UCSD-AML1 (cell line): ENCODE data around the gene VPS13D.
"Not testable (repeated sequence)": the region's sequence is repeated elsewhere in the genome, so short reads cannot be mapped to it uniquely, and the experiment has no call there.

Experiments used
- DNase-seq: peaks from one replicate; lab custom pipeline; 2025; ENCODE audit not compliant: unreplicated experiment; lab: John Stamatoyannopoulos, UW

The VPS13D gene

DNA sequence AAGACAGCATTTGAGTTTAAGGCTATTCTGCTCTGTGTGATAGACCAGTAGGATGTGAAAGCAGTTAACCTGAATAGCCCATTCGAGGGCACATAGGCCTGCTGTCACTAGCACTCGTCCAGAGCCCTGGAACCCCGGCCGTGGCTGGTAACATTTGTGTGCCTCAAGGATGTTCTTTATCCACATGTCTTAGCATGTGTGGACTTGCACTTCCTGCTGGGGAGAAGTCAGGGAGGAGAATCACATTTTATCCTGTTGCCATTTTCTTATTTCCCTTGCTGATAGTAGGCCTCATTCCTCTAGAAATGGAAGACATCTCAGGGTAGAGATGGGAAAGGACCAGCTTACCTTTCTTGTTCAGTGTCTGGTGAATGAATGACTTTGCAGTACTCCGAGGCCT, 54.7 kb downstream of the VPS13D start:
- DNase-seq = no peak

DNA sequence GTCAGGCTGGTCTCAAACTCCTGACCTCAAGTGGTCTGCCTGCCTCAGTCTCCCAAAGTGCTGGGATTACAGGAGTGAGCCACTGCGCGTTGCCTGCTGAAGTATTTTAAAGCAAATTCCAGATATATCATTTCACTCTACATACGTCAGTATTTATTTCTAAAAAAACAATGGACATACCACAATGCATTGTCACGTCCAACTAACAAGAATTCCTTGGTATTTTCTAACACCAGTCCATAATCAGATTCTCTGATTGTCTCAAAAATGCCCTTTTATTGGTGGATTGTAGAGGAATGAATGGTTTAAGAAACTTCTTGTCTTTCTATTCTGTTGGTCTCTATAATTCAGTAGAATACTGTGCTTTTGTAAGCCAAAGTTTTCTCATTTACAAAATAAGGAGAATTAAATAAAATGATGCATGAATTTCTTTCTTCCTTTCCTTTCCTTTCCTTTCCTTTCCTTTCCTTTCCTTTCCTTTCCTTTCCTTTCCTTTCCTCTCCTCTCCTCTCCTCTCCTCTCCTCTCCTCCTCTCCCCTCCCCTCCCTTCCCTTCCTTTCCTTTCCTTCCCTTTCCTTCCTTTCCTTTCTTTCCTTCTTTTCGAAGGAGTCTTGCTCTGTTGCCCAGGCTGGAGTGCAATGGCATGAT, 55.8 kb downstream of the VPS13D start:
- DNase-seq = no peak

DNA sequence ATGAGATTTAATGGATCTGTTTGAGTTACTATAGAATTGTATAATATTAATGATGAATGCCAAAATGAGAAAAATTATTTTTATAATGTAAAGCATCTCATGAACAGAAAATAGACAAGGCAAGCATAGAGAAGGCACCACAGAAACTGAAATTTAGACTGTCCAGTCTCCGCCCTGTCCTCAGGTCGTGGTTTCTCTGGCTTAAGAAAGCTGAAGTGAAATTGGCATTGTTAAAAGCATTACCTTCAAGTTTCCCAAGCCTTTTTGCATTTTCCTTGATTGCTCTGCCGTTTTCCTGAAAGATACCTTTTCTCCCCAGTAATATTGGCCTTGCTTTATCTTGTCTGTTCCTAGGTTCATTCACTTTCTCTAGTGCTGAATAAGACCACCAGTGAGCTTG, 58.0 kb downstream of the VPS13D start:
- DNase-seq = no peak

DNA sequence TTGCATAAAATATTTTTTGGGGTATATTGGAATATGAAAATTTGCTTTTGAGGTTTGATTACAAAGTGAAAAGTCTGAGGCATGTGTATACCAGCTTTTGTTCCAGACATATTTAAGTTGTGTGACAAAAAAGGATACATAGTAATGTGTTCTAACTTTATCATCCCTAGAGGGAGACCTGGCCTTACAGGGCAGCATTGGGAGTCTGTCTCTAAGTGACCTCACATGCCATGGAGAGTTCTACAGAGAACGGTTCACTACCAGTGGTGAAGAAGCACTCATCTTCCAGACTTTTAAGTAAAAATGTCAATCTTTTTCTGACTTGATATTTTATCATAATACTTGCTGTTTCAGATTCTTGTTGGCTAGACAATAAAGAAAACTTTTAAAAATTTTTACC, 61.0 kb downstream of the VPS13D start:
- no peak for DNase-seq

DNA sequence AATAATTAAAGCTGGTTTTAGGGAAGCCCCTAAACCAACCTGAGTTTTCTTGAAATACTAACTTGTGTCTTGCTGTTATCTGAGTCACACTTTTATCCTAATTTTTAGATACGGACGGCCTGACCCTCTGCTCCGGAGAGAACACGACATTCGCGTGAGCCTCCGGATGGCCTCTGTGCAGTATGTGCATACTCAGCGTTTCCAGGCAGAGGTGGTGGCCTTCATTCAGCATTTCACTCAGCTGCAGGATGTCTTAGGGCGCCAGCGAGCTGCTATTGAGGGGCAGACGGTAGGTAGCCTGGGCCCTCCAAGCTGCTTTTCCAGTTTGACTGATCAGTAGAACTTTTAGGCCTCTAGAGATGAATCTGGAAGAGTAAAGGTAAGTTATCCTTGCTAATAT, 63.6 kb downstream of the VPS13D start:
- DNase-seq = no peak

DNA sequence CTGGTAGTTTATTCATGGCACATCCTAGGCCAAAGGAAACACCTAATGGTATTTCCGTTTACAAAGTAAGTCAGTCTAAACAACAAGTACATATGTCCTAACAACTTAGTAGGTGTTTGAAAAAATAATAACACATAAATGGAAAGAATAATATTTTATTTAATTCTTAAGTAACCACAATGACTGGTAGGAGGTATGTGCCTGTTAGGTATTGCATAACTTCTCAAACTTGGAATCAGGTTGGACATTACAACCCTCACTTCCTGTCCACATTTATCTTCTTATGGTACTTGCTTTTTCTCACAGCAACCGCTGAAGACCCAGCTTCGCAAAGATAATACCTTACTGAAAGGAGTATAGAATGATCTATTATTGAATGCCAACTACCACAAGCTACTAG, 64.2 kb downstream of the VPS13D start:
- DNase-seq = no peak

DNA sequence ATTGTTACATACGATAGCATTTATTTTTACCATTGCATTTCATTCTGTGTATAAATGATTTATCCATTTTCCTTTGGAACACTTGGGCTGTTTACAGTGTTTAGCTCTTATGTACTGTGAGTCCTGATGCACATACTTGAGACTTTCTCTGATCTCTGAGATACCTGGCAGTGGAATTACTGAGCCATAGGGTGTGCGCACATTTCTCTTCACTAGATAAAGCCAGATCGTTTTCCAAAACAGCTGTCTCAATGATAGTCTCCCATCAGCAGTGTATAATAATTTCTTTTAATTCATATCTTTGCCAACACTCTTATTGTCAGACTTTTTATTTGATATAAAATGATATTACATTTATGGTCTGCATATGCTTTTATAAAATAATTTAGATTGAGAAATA, 66.2 kb downstream of the VPS13D start:
- DNase-seq = no peak

DNA sequence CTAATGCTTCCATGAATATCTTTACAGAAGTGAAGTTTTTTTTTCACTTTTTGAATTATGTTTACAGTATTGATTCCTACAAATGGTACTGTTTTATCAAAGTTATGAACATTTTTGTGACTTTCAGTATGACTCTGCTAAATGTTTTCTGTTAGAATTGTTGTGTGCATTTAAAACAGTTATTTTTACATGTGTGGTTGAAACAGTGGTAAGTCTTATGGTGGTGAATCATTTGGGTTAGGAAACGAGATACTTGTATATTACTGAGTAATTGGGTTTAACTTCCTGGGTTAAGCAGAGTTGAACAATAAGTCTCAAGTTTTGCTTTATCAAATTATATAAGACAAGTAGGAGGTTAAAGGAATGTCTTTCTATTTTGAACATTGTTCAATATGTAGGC, 66.8 kb downstream of the VPS13D start:
- DNase-seq = no peak

DNA sequence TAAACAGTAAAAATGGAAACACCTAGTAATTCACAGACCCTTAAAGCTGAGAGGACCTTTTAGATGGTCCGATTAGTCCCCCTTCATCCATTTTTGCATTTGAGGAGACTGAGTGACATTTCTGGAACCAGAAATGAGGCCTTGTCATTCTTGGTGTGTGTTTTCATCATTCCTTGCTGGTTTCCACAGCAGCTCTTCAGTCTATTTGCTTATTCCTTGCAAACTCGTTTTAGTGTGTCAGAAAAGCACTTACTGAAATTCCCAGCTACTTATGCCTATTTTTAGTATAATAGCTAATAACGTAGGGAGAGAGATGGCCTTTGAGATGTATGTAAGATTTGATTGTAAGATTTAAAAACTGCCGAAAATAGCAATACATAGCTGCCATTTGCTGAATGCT, 70.9 kb downstream of the VPS13D start:
- DNase-seq = no peak

DNA sequence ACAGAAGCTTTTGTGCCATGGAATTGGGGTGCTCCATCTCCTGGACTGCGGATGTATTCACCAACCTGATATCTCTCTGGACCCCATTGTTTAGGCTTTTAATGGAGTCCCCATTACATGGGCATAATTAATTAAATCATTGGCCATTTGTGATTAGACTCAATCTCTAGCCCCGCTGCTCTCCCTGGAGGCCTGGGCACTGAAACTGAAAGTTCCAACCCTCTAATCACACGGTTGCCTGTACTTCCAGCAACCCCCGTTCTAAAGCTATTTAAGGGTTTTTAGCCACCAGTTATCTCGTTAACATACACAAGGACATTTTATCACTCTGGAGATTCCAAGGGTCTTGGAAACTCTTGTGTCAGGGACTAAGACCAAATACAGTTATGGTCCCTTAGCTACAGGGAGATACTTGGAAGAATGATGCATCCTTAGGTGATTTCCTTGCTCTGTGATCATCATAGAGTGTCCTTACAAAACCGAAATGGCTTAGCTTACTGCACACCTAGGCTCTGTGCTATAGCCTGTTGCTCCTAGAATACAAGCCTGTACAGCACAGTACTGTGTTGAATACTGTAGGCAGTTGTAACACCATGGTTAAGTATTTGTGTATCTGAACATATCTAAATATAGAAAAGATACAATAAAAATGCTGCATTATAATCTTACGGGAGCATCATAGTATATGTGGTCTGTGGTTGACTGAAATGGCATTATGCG, 71.8 kb downstream of the VPS13D start:
- no peak for DNase-seq

DNA sequence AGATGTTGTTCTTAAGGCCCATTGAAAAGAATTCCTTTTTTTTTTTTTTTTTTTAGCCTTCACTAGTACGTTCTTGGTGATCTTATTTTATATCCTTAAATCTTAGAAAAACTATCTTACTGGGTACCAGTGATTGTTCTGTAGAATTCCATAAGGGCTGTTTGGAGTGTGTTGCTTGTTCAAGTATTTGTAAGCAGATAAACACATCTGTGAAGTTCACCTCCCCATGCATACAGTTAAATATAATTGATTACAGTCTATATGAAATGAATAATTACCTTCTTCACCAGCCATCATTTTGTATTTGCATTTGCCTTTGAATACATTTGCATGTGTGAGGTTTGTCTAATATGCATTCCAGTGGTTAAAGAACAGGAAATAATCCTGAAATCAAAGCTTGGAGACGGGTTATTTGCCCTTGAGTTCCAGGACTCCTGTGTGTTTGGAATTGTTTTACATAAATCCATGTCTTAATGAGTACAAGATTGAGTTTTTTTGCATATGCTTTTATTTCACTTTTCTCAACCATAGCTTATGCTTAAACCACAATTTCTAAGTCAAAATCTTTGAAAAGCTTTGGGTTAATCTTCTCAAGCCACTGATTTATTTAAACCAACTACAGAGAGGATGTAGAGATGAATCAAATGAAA, 73.1 kb downstream of the VPS13D start:
- no peak for DNase-seq

DNA sequence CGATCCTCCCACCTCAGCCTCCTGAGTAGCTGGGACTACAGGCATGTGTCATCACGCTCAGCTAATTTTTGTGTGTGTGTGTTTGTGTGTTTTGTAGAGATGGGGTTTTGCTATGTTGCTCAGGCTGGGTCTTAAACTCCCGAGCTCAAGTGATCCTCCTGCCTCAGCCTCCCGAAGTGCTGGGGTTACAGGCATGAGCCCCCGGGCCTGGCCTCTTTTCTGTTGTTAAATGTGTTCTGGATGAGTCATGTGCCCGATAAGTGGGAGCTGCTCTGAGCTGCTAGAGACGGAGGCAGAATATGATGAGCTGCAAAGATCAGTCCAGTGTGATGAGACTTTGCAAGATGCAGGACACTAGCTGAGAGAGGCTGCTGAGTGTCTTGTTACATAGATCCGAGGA, 75.5 kb downstream of the VPS13D start:
- no peak for DNase-seq

DNA sequence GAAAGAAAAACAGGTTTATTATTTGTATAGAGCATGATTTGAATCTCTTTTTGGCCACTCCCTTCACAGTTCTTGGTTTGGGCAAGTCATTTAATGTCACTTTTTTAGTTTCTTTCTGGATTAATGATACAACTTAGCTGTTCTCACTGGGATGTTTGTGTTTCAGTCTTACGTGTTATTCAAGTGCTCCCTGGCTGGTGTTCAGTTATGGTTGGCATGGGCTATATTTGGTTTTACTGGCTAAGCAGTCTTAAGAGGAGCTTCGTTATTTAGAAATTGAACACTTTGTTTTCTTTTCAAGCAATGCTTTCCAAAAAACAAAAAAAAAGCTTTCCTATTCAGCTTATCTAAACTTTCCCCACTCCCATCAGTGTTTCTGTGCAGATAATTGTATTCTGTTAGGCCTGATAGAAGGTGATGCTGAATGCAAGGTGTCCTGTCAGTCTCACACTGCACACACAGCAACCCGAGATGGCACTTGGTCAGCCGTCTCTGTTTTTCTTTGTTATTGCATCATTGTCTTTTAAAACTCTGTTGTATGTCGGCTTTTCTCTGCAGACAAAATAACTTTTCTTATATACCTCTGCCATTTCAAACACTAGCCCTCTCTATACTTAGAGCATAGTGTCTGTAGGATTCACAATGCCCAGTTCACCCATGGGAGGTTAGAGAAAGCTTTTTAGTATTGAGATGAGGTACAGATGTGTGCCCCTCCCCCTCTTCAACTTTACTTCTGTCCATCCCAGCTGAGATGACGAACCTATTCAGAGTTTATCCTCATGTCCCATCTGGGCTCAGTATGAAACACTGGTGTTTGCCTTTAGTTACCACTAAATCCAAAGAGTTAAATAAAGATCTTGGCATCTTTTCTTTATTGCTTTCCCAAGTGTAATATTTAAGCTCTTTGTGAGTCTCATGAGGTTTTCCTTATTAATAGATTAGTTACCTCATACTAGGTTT, 80.2 kb downstream of the VPS13D start:
- no peak for DNase-seq

DNA sequence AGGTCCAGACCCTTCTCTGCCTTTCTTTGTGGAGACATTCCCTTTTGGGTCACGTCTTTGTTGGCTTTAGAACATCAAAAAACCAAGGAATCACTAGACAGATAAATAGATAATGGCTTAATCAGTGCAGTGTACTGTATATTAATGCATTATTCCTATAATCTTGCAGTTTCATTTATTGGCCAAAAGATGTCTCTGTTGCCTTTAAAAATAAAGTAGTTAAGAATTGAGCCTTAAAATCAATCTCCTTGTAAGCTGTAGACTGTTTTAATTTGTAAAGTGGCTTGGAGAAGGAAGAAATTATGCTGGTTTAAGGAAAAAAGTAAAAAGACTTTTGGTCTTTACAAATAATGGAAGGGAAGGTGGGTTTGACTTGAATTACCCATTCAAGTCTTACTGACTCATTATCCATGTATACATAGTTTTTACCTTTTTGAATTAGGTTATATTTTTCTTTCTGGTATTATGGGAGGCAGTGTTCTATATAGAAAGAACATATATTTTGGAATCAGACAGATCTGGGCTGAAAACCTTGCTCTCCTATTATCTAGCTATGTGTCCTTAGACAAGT, 84.6 kb downstream of the VPS13D start:
- DNase-seq = no peak

DNA sequence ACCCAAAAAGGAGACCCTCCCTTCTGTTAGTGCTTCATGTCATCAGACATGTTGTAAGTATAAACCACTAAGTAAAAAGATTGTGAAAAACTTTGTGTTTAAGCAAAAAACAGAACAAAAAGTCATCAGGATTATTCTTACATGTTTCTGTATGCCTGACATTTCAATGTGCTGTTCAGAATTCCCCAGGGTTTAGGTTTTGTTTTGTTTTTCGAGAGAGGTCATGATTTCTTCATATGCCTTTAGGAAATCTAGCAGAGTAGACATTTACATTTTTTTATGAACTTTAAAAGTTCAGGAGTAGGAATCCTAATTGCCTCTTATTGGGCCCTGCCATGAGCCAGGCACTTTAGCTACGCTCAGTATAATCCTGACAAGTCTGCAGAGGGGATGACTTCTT, 85.3 kb downstream of the VPS13D start:
- no peak for DNase-seq

DNA sequence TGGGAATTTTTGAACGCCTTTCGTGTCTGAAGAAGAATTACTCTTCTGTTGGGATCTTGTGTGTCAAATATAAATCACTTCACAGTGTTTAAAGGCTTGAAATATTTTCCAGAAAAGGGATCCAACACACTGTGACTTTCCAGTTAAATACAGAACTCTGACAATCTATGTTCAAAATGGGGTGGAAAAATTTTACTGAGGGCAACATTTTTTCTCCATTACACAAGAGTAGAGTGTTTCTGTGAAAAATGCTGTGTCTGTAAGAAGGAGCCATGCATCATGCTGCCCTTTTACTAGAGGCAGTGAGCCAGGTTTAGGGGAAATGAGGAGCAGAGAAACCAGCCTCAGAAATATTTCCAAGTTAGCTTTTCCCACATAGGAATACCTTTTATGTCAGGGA, 86.5 kb downstream of the VPS13D start:
- no peak for DNase-seq

DNA sequence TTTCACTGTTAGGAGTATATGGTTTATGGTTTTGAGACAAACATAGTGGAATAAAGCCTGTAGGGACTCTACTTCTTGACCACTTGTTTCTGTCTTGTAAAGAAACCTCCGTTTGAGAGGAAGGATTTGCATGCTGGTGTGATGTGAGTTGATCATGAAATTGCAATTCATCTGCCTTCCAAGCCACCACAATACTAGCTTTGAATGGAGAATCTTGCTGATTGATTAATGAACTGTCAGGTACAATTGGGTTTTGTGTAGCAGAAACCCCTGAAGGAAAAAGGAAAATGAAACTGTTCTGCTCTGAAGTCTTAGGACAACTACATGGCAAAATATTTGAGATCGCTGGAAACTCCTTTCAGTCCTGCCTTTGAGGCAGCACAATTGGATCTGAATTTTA, 90.7 kb downstream of the VPS13D start:
- no peak for DNase-seq

DNA sequence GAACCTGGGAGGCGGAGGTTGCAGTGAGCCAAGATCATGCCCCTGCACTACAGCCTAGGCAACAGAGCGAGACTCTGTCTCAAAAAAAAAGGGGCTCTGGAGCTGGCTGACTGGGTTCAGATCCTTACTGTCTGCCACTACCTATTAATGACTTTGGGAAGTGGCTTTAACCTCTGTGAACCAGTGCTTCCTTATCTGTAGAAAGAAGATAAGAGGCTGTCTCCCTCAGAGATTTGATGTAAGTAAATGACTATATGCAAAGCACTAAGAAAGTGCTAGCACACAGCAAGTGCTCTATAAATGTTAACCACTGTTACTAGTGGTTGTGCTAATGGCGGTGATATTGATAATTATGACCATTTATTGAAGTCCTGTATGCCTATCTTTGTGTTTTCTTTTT, 94.6 kb downstream of the VPS13D start:
- no peak for DNase-seq

DNA sequence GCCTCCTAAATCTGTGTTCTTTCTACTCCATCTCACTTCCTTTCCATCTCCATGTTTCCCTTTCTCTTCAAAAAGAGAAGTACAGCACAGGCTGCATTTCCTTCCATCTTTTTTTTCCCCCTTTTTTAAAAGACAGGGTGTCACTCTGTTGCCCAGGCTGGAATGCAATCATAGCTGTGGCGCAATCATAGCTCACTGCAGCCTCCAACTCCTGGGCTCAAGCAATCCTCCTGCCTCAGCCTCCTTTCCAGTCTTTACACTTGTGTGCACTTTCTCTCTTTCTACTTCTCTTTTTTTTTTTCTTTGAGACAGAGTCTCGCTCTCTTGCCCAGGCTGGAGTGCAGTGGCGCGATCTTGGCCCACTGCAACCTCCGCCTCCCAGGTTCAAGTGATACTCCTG, 95.1 kb downstream of the VPS13D start:
- not testable (repeated sequence) for DNase-seq

DNA sequence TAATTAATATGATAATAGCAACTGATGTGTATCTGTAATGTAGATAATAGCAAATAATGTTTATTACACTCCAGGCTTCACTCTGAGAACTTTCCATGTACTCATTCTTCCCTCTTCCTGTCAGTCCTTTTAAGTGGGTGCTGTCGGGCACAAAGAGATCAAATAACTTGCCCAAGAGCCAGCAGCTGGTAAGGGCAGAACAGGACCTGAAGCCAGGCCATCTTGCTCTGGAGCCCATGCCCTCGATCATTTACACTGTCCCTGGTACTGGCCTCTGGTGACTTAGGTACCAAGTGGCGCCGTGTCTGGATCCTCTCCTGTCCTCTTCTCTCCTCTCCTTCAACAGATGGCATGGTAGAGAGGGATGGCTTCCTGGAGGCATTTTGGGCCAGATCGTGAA, 97.2 kb downstream of the VPS13D start:
- DNase-seq = no peak

DNA sequence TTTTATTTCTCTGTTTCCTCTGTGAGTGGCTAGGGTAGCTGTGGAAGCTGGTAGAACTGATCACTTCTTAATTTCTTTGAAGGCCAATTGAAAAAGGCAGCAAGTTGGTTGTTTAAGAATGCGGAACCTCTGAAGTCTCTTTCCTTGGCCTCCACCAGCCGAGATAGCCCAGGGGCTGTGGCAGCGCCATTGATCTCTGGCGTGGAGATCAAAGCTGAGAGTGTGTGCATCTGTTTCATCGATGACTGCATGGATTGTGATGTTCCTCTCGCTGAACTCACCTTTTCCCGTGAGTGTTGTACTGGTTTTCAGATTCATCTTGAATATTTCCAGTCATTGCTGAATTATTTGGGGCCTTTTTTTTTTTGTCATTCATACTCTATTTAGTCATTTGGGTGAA, 97.7 kb downstream of the VPS13D start:
- DNase-seq = no peak
